Hepatocyte (in vitro differentiated cells): ENCODE results near the gene SHROOM4. TPM values are rescaled to one million over a fixed set of nuclear protein-coding genes. Genes with fewer than 3 reads are reported as not detected.

Experiments
- DNase-seq: peaks from one replicate; pipeline ENCODE4 v3.0.0-alpha.2; 2016; ENCODE audit warnings: low spot score
- H2AFZ ChIP-seq: fragments of 200-600 bp; sonication (generic); 2 replicates; pipeline ENCODE4 v1.6.0; 2016; ENCODE audit warnings: antibody characterized with exemption, mild to moderate bottlenecking
- H3K27ac ChIP-seq: fragments of 200-600 bp; sonication (generic); 2 replicates; pipeline ENCODE4 v1.5.1; 2016; ENCODE audit warnings: mild to moderate bottlenecking
- H3K27me3 ChIP-seq: fragments of 200-600 bp; sonication (generic); 2 replicates; pipeline ENCODE4 v1.6.1; 2016
- H3K36me3 ChIP-seq: fragments of 200-600 bp; sonication (generic); replicated peaks from 2 replicates; pipeline ENCODE4 v1.5.1; 2016; ENCODE audit warnings: low read depth; ENCODE audit not compliant: insufficient read depth
- H3K4me1 ChIP-seq: fragments of 200-600 bp; sonication (generic); 2 replicates; pipeline ENCODE4 v1.5.1; 2016; ENCODE audit warnings: mild to moderate bottlenecking, moderate library complexity; ENCODE audit not compliant: insufficient read depth
- H3K4me2 ChIP-seq: fragments of 200-600 bp; sonication (generic); 2 replicates; pipeline ENCODE4 v1.6.0; 2016
- H3K4me3 ChIP-seq: fragments of 200-600 bp; sonication (generic); 2 replicates; pipeline ENCODE4 v1.5.1; 2016; ENCODE audit warnings: mild to moderate bottlenecking
- H3K79me2 ChIP-seq: fragments of 200-600 bp; sonication (generic); 2 replicates; pipeline ENCODE4 v1.6.0; 2017; ENCODE audit warnings: mild to moderate bottlenecking
- H3K9me2 ChIP-seq: fragments of 200-600 bp; sonication (generic); replicated peaks from 2 replicates; pipeline ENCODE4 v1.6.0; 2017; ENCODE audit warnings: mild to moderate bottlenecking; ENCODE audit not compliant: insufficient read depth
- H3K9me3 ChIP-seq: fragments of 200-600 bp; sonication (generic); 2 replicates; pipeline ENCODE4 v1.5.1; 2016; ENCODE audit warnings: low read depth, mild to moderate bottlenecking
- H4K20me1 ChIP-seq: fragments of 200-600 bp; sonication (generic); 2 replicates; pipeline ENCODE4 v1.6.0; 2016; ENCODE audit warnings: mild to moderate bottlenecking; ENCODE audit not compliant: insufficient read depth, poor library complexity, severe bottlenecking
- CTCF ChIP-seq: fragments of 200-600 bp; sonication (generic); IDR thresholded peaks from 2 replicates; pipeline ENCODE4 v1.5.1; 2016; ENCODE audit warnings: antibody characterized with exemption, mild to moderate bottlenecking; ENCODE audit not compliant: poor library complexity
- EZH2 ChIP-seq: fragments of 200-600 bp; sonication (generic); IDR thresholded peaks from 2 replicates; pipeline ENCODE4 v1.6.1; 2016; ENCODE audit warnings: antibody characterized with exemption, mild to moderate bottlenecking, borderline replicate concordance
- EZH2phosphoT487 ChIP-seq: fragments of 200-600 bp; sonication (generic); IDR thresholded peaks from one replicate; pipeline ENCODE4 v1.6.1; 2018; ENCODE audit warnings: antibody characterized with exemption, mild to moderate bottlenecking, low read depth, moderate library complexity; ENCODE audit not compliant: unreplicated experiment, severe bottlenecking
- WGBS: methylation state at CpG from one replicate; pipeline ENCODE4 v1.1.6; 2016; ENCODE audit warnings: low lambda C conversion rate; ENCODE audit errors: missing lambda C conversion rate; 5-methylcytosine and 5-hydroxymethylcytosine counted together
- polyA plus RNA-seq: library from polyadenylated mRNA; unstranded; fragments of >200 nt; fragmentation: Nextera tagmentation; extraction: Ambion mirVana; gene quantifications from 2 replicates; pipeline ENCODE4 v1.2.1, GENCODE V29; 2016
- total RNA-seq: library from RNA; depleted of rRNA; stranded (reverse); fragments of >200 nt; gene quantifications from 2 replicates; pipeline ENCODE4 v1.2.3, GENCODE V29; 2014

SHROOM4 gene
- total and polyA plus RNA-seq, 2 experiments from 2014 or later, result 1.6 to 7.1 TPM

- Histone ChIP-seq H3K9me3 (no peaks in the 10 kb centered on the region), H3K27ac (no peak overlapping the region), H3K4me3 (no peak overlapping the region), H2AFZ (no peak overlapping the region), H3K79me2 (no peaks in the 10 kb centered on the region), H3K4me2 (no peak overlapping the region), H3K36me3 (no peaks in the 10 kb centered on the region), H4K20me1 (no peaks in the 10 kb centered on the region), H3K27me3 (no peaks in the 10 kb centered on the region), H3K9me2 (no peaks in the 10 kb centered on the region), H3K4me1 (no peaks in the 10 kb centered on the region)
- no peak for DNase-seq
- TF ChIP-seq CTCF, result no peak
- TF ChIP-seq EZH2, result no peak
- no peak for TF ChIP-seq EZH2phosphoT487
Measured at GRCh38 chrX:50586407-50586806, 227.6 kb downstream of the SHROOM4 start.

DNA sequence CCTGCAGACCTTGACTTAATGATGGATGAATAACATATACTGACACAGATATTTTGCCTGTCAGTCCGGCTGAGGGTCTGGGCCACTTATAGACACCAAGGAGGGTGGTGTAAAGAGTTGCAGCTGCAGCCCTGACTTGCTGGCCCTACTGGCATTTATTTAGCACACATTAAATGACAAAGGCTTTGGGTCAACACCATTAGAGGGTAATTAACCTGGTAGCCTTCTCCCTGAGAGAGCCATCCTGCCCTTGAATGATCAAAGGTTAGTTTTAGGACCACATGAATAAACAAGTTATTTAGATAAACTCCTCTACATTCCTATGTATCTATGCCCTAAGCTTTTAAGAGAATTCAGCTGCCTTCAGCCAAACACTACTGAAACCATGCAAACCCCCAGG is 232.6 kb downstream of the SHROOM4 start:
- WGBS, result 68% methylated on average over 1 of the region's 1 CpG
- DNase-seq, result no peak
- no peaks in the 10 kb centered on the region for H3K36me3 ChIP-seq
- no peaks in the 10 kb centered on the region for H4K20me1 ChIP-seq
- H3K27ac ChIP-seq, result no peak overlapping the region
- no peaks in the 10 kb centered on the region for H3K9me2 ChIP-seq
- H3K9me3 ChIP-seq, result no peaks in the 10 kb centered on the region
- H3K79me2 ChIP-seq, result no peaks in the 10 kb centered on the region
- H3K4me1 ChIP-seq, result no peaks in the 10 kb centered on the region
- no peak for TF ChIP-seq EZH2phosphoT487
- TF ChIP-seq CTCF, result no peak
- TF ChIP-seq EZH2, result no peak
- H3K4me2 ChIP-seq, result no peak overlapping the region
- no peak overlapping the region for H2AFZ ChIP-seq
- no peak overlapping the region for H3K4me3 ChIP-seq
- no peaks in the 10 kb centered on the region for H3K27me3 ChIP-seq

- H3K27me3 ChIP-seq, result no peaks in the 10 kb centered on the region
- H4K20me1 ChIP-seq, result no peaks in the 10 kb centered on the region
- H3K4me3 ChIP-seq, result no peak overlapping the region
- no peaks in the 10 kb centered on the region for H3K4me1 ChIP-seq
- no peak overlapping the region for H3K4me2 ChIP-seq
- TF ChIP-seq CTCF (peak; percentile 54), EZH2 (no peak), EZH2phosphoT487 (no peak)
- no peaks in the 10 kb centered on the region for H3K79me2 ChIP-seq
- H2AFZ ChIP-seq, result no peak overlapping the region
- H3K36me3 ChIP-seq, result no peaks in the 10 kb centered on the region
- WGBS, result 14% methylated on average over 2 of the region's 2 CpGs
- H3K27ac ChIP-seq, result no peak overlapping the region
- H3K9me3 ChIP-seq, result no peaks in the 10 kb centered on the region
- no peaks in the 10 kb centered on the region for H3K9me2 ChIP-seq
- DNase-seq, result peak; percentile 68
Measured at GRCh38 chrX:50579955-50580354, 234.0 kb downstream of the SHROOM4 start.

- Histone ChIP-seq H3K4me2 (no peak overlapping the region), H3K9me3 (no peaks in the 10 kb centered on the region), H3K36me3 (no peaks in the 10 kb centered on the region), H3K9me2 (no peaks in the 10 kb centered on the region), H3K27me3 (no peaks in the 10 kb centered on the region), H2AFZ (no peak overlapping the region), H3K27ac (no peak overlapping the region), H4K20me1 (no peaks in the 10 kb centered on the region), H3K79me2 (no peaks in the 10 kb centered on the region), H3K4me3 (no peak overlapping the region), H3K4me1 (no peaks in the 10 kb centered on the region)
- no peak for DNase-seq
- no peak for TF ChIP-seq EZH2
- TF ChIP-seq EZH2phosphoT487, result no peak
- TF ChIP-seq CTCF, result no peak
- 61% methylated on average over 1 of the region's 1 CpG for WGBS
Measured at GRCh38 chrX:50577326-50577725, 236.7 kb downstream of the SHROOM4 start.
